Kidney (tissue), 14 donors: ENCODE data around the gene JPT1. TPM values are rescaled to one million over a fixed set of nuclear protein-coding genes. Genes with fewer than 3 reads are reported as not detected.
A peak's percentile ranks its signal among the peaks of the same experiment; 100 is the strongest.
"Not testable (repeated sequence)": the region's sequence is repeated elsewhere in the genome, so short reads cannot be mapped to it uniquely, and the experiment has no call there.

Source experiments
- DNase-seq, 5 donors: peaks; one replicate each; pipeline ENCODE4 v3.0.0-alpha.2; 2013 to 2020
- FAIRE-seq: peaks from 2 replicates; lab custom pipeline; 2012; peaks lifted over from hg19 to GRCh38; lab: Jason Lieb, UNC
- H3K27ac ChIP-seq, 2 donors: one replicate each; pipeline ENCODE4 v1.7.0; 2013; ENCODE audit warnings: low read depth in 2 of 2, low read length in 2 of 2, inconsistent platforms in 1 of 2
- H3K27me3 ChIP-seq: one replicate; pipeline ENCODE4 v1.7.1; 2013; ENCODE audit warnings: low read length, inconsistent platforms; ENCODE audit not compliant: control insufficient read depth, insufficient read depth
- H3K36me3 ChIP-seq, 3 donors: one replicate each; pipeline versions ENCODE4 v1.7.0 to v1.7.1; 2013; ENCODE audit warnings: low read length in 3 of 3, control low read depth in 1 of 3, inconsistent platforms in 1 of 3; ENCODE audit not compliant: insufficient read depth in 3 of 3, control insufficient read depth in 2 of 3
- H3K4me1 ChIP-seq, 3 donors: one replicate each; pipeline versions ENCODE4 v1.7.0 to v1.7.1; 2013; ENCODE audit warnings: low read length in 3 of 3, inconsistent platforms in 1 of 3, low read depth in 1 of 3; ENCODE audit not compliant: control insufficient read depth in 2 of 3, insufficient read depth in 2 of 3
- H3K4me3 ChIP-seq, 3 donors: one replicate each; pipeline versions ENCODE4 v1.7.0 to v1.8.1; 2013; ENCODE audit warnings: low read length in 3 of 3, control low read depth in 1 of 3, inconsistent platforms in 1 of 3
- H3K9ac ChIP-seq, 3 donors: one replicate each; pipeline versions ENCODE4 v1.7.0 to v1.7.1; 2013; ENCODE audit warnings: low read length in 3 of 3, control low read depth in 1 of 3, inconsistent platforms in 1 of 3
- H3K9me3 ChIP-seq, 3 donors: one replicate each; pipeline versions ENCODE4 v1.7.0 to v1.7.1; 2013; ENCODE audit warnings: low read length in 3 of 3, control low read depth in 1 of 3, inconsistent platforms in 1 of 3; ENCODE audit not compliant: control insufficient read depth in 2 of 3, insufficient read depth in 1 of 3
- CTCF ChIP-seq: IDR thresholded peaks from 3 replicates; pipeline ENCODE4 v1.5.1; 2012; ENCODE audit warnings: mild to moderate bottlenecking, moderate library complexity, borderline replicate concordance; ENCODE audit not compliant: insufficient read depth; ENCODE audit errors: extremely low read depth
- intact Hi-C: fragments of 100-400 bp; cut with DNase I; formaldehyde crosslinking; loops from one replicate; pipeline ENCODE4 v1.11.1; 2022
- polyA plus RNA-seq: library from polyadenylated mRNA; stranded (reverse); fragments of 350-450 nt; fragmentation: Illumina TruSeq; extraction: RNeasy Lipid Tissue Mini Kit (QIAGEN cat#74804); gene quantifications from one replicate; pipeline ENCODE4 v1.2.3, GENCODE V29; 2014; ENCODE audit warnings: low read depth, low replicate concordance; ENCODE audit not compliant: insufficient read depth
- total RNA-seq: library from RNA; stranded (reverse); fragmentation: NEBNext Ultra II Directional; extraction: Animal tissue kit (Norgen Biotek cat#: 25700); gene quantifications from one replicate; pipeline ENCODE4 v1.2.1, GENCODE V29; 2021
- donor health status: control.
- donor health status: control.
- donor health status: control.
- donor health status: control.
- donor health status: control.
- donor health status: DM: yes; HTN: yes; CAD: no.
- donor health status: Normal renal cell carcinoma (clear cell type).

JPT1 gene
- total and polyA plus RNA-seq, 2 donors from 2014 or later = 76.4 to 122 TPM

DNA sequence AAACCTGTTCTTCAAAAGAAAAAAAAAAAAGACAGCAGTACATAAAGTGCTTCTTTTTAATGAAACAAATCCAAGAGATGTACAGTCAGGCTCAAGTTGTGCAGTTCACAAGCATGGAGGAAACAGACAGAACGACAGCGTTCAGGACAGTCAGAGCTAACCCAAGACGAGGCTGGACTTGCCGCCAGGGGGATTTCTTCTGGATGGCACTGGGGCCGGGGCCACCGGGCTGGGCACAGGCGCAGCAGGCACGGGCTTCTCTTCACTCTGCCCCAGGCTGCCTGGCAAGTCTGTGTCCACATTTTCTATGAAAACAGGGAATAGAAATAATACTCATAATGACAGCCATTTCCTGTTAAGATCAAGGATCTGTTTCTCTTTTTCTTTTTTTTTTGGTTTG lies 18.4 kb downstream of the JPT1 start:
- Histone ChIP-seq H3K4me1 (no peaks in the 10 kb centered on the region), H3K27me3 (no peaks in the 10 kb centered on the region), H3K4me3 (no peak overlapping the region), H3K36me3 (peaks cover 0 to 2% (median 0%) of the 10 kb centered on the region in 3 donors), H3K9ac (no peak overlapping the region), H3K9me3 (no peaks in the 10 kb centered on the region), H3K27ac (no peak overlapping the region)
- DNase-seq = no peak
- intact Hi-C loops = no loop called here
- no peak for FAIRE-seq
- TF ChIP-seq CTCF = no peak

GRCh38 chr17:75135452-75135851 lies 18.9 kb downstream of the JPT1 start:
- Histone ChIP-seq H3K9me3 (no peaks in the 10 kb centered on the region), H3K27me3 (no peaks in the 10 kb centered on the region), H3K9ac (no peak overlapping the region), H3K4me3 (no peak overlapping the region), H3K36me3 (peaks cover 0 to 1% (median 0%) of the 10 kb centered on the region in 3 donors), H3K27ac (no peak overlapping the region), H3K4me1 (no peaks in the 10 kb centered on the region)
- intact Hi-C loops = no loop called here
- FAIRE-seq = no peak
- no peak for DNase-seq
- no peak for TF ChIP-seq CTCF

DNA sequence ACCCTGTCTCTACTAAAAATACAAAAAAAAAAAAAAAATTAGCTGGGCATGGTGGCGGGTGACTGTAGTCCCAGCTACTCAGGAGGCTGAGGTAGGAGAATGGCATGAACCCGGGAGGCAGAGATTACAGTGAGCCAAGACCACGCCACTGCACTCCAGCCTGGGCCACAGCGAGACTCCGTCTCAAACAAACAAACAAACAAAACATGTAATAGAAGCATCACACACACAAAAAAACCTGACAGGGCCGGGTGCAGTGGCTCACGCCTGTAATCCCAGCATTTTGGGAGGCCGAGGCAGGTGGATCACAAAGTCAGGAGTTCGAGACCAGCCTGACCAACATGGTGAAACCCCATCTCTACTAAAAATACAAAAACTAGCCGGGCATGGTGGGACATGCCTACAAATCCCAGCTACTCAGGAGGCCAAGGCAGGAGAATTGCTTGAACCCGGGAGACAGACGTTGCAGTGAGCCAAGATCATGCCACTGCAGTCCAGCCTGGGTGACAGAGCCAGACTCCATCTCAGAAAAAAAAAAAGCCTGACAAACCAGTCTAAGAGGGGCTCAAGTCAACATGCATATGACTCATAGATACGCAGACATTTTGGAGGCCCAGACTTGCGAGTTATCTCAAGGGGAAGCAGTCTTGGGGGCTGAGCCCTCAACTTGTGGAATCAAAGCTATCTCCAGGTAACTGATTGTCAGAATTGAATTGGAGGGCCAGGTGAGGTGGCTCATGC lies 20.5 kb downstream of the JPT1 start:
- FAIRE-seq, intact Hi-C loops: not testable (repeated sequence)

GRCh38 chr17:75133001-75133400 lies 21.3 kb downstream of the JPT1 start:
- FAIRE-seq = no peak

More for the DNA sequence above, 20.5 kb downstream of the JPT1 start:
- not testable (repeated sequence) for H3K4me3 ChIP-seq, H3K27me3 ChIP-seq, H3K9me3 ChIP-seq, H3K9ac ChIP-seq, H3K27ac ChIP-seq, H3K36me3 ChIP-seq, H3K4me1 ChIP-seq
- DNase-seq = peak in 1 of 5 donors; percentile 26

DNA sequence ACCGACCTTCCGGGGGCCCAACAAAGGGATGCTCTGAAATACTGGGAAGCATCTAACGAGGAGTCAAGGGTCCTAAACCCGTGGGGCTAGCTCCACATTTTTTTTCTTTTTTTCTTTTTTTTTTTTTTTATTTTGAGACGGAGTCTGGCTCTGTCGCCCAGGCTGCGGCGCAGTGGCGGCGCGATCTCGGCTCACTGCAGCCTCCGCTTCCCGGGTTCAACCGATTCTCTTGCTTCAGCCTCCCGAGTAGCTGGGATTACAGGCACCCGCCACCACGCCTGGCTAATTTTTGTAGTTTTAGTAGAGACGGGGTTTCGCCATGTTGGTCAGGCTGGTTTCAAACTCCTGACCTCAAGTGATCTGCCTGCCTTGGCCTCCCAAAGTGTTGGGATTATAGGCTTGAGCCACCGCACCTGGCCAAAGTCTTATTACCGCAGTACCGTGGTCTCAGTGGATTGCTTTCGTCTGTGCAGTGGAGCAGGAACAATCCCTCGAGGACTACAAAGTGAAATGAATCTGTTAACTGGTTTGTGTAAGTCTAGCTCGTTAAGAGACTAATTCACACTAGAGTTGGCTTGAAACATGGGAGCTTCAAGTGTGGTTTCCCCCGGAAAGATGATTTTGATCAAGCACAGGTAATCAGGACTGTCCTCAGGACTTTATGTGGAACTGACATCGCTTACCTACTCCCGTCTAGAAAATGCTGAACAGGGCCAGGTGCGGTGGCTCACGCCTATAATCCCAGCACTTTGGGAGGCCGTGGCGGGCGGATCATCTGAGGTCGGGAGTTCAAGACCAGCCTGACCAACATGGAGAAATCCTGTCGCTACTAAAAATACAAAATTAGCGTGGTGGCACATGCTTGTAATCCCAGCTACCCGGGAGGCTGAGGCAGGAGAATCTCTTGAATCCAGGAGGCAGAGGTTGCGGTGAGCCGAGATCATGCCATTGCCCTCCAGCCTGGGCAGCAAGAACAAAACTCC lies 22.0 kb downstream of the JPT1 start:
- Histone ChIP-seq H3K27ac (peak overlapping the region; percentile 67 to 78), H3K4me3 (peak overlapping the region; percentile 64 to 77 (median 72)), H3K9ac (peak overlapping the region; percentile 63 to 89 (median 64))
- H3K27me3 ChIP-seq, FAIRE-seq, H3K9me3 ChIP-seq, intact Hi-C loops, H3K36me3 ChIP-seq, H3K4me1 ChIP-seq: not testable (repeated sequence)
- peak in 2 of 5 donors; percentile 19 to 38 for DNase-seq

More at GRCh38 chr17:75133001-75133400, 21.3 kb downstream of the JPT1 start:
- H3K9me3 ChIP-seq = no peaks in the 10 kb centered on the region
- no peak overlapping the region for H3K9ac ChIP-seq
- no peak overlapping the region for H3K4me3 ChIP-seq
- intact Hi-C loops = no loop called here
- DNase-seq = peak in 1 of 5 donors; percentile 38
- peaks cover 0 to 3% (median 3%) of the 10 kb centered on the region in 3 donors for H3K36me3 ChIP-seq
- no peak for TF ChIP-seq CTCF
- no peaks in the 10 kb centered on the region for H3K27me3 ChIP-seq
- H3K4me1 ChIP-seq = no peaks in the 10 kb centered on the region
- H3K27ac ChIP-seq = no peak overlapping the region
